GM03348 (cell line): ENCODE measurements around the gene SNX8.
"Not testable (repeated sequence)": the region's sequence is repeated elsewhere in the genome, so short reads cannot be mapped to it uniquely, and the experiment has no call there.

Source experiments
- DNase-seq: peaks from one replicate; pipeline ENCODE4 v3.0.0; 2012; ENCODE audit warnings: low spot score

The SNX8 gene

DNA sequence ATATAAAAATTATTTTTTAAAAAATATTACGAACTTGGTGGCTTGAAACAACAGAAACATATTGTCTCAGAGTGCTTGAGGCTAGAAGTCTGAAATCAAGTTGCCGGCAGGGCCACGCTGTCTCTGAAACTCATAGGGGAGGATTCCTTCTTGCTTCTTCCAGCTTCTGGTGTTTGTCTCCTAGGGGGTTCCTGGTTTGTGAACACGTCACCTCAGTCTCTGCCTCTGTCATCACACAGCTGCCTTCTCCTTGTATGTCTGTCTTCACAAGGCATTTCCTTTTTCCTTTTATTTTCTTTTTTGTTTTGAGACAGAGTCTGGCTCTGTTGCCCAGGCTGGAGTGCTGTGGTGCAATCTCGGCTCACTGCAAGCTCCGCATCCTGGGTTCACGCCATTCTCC is 12.7 kb upstream of the SNX8 start:
- no peak for DNase-seq

DNA sequence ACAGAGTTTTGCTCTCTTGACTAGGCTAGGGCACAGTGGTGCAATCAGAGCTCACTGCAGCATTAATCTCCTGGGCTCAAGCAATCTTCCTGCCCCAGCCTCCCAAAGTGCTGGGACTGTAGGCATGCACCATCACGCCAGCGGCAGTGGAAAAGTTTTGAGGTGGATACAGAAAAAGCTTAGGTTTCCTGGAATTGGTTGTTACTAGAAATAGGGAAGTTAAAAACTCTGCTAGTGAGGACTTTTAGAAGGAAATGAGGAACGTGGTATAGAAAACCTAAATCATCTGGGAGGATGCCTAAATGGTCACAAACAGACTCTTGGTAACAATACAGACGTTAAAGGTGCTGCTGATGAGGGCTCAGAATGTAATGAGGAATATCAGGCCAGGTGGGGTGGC is 10.9 kb upstream of the SNX8 start:
- DNase-seq: no peak

DNA sequence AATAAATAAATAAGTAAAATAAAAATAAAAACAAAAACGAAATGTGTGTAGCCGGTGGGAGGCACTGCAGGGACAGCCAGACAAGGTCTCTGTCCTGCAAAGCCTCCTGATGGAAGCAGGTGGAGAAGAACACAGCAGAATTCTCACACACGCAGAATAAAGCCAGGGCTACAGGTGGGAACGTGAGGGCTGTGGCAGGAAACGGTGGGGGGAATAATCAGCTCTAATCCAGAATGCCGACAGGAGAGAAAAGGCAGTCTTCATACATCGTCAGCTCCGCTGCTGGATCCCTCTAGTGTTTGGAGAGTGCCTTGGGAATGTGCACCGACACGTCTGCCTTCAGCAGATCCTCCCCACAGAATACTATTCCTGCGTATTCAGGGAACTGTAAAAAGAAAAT is 6.8 kb upstream of the SNX8 start:
- DNase-seq: peak; percentile 55

- DNase-seq: no peak
These were observed 3.5 kb upstream of the SNX8 start for GRCh38 chr7:2317556-2318293.

- no peak for DNase-seq
These were observed 2.3 kb upstream of the SNX8 start for GRCh38 chr7:2316578-2316977.

DNA sequence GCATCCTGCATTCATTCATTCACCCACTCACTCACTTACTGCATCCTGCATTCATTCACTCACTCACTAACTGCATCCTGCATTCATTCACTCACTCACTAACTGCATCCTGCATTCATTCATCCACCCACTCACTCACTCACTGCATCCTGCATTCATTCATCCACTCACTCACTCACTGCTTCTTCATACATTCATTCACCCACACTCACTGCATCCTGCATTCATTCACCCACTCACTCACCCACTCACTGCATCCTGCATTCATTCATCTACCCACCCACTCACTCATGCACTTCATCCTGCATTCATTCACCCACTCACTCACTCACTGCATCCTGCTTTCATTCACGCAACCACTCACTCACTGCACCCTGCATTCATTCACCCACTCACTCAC is 1.5 kb upstream of the SNX8 start:
- no peak for DNase-seq

GRCh38 chr7:2314956-2315530 is 802 bp upstream of the SNX8 start:
- not testable (repeated sequence) for DNase-seq

DNA sequence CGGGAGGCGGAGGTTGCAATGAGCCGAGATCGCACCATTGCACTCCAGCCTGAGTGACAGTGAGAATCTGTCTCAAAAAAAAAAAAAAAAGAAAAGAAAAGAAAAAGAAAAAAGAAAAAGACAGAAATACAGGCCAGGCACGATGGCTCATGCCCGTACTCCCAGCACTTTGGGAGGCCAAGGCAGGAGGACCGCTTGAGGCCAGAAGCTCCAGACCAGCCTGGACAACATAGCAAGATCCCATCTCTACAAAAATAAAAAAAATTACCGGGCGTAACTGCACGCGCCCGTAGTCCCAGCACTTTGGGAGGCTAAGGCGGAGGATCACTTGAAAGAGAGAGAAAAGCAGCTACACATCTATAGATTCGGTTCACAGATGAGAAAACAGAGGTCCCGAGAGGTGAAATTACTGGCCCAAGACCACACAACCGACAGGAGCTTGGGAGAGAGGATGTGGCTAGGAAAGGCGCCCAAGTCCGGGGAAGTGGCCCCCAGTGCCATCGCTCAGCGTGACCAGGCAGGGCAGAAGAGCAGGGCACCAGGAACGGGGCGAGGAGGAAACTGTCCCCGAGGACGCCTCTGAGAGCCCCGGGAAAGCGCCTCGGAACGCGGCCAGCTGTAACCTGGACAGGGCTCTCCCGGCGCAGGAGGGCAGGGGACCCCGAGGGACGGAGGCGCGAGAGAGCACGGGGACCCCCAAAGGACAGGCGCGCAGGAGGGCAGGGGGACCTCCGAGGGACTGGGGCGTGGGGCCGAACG is 612 bp downstream of the SNX8 start:
- peak; percentile 65 for DNase-seq

- peak; percentile 4 for DNase-seq
These were observed 1.8 kb downstream of the SNX8 start for GRCh38 chr7:2312267-2312929.

- DNase-seq: peak; percentile 13
These were observed 4.3 kb downstream of the SNX8 start for GRCh38 chr7:2309889-2310331.

GRCh38 chr7:2307690-2308107 is 6.5 kb downstream of the SNX8 start:
- DNase-seq: peak; percentile 2

- DNase-seq: no peak
These were observed 7.6 kb downstream of the SNX8 start for GRCh38 chr7:2306688-2307087.

DNA sequence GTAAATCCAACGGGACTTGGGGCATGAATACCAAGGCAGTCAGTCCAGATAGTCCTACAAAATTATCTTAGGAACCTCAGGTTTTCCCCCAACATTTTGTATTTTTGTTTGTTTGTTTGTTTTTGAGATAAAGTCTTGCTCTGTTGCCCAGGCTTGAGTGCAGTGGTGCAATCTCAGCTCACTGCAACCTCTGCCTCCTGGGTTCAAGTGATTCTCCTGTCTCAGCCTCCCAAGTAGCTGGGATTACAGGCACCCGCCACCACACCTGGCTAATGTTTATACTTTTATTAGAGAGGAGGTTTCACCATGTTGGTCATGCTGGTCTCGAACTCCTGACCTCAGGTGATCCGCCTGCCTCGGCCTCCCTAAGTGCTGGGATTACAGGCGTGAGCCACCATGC is 9.0 kb downstream of the SNX8 start:
- not testable (repeated sequence) for DNase-seq

- DNase-seq: not testable (repeated sequence)
These were observed 10.7 kb downstream of the SNX8 start for GRCh38 chr7:2303520-2303919.

DNA sequence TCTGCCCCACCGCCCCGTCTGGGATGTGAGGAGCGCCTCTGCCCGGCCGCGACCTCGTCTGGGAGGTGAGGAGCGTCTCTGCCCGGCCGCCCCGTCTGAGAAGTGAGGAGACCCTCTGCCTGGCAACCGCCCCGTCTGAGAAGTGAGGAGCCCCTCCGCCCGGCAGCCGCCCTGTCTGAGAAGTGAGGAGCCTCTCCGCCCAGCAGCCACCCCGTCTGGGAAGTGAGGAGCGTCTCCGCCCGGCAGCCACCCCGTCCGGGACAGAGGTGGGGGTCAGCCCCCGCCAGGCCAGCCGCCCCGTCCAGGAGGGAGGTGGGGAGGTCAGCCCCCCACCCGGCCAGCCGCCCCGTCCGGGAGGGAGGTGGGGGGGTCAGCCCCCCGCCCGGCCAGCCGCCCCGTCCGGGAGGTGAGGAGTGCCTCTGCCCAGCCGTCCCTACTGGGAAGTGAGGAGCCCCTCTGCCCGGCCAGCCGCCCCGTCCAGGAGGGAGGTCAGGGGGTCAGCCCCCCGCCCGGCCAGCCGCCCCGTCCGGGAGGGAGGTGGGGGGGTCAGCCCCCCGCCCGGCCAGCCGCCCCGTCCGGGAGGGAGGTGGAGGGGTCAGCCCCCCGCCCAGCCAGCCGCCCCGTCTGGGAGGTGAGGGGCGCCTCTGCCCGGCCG is 11.4 kb downstream of the SNX8 start:
- DNase-seq: not testable (repeated sequence)

GRCh38 chr7:2301511-2301863 is 12.8 kb downstream of the SNX8 start:
- DNase-seq: no peak

DNA sequence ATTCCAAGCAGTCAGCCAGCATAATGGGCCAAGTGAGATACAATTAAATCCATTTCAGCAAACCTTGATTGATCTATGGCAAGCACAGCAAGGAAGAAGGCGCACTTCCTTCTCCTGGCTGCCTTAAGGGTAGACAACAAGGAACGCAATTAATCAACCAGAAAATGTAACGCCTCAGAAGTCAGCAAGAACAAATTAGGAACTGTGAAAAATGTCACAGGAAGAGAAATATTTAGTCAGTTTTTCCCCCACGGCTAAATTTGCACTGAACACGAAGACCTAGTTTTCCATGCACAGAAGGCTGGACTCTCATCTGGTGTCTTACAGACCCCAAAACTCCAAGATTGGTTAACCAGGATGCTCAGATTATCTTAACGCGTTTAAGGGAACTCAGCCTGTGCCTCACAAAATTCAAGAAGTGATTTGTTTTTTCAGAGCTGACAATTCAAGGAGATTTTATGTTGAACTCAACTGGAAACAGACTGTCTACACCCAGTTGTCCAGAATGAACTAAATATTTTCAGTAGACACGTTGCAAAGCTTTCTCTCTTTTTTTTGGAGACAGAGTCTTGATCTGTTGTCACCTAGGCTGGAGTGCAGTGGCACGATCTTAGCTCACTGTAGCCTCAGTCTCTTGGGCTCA is 14.2 kb downstream of the SNX8 start:
- DNase-seq: peak; percentile 13

- DNase-seq: peak; percentile 72
These were observed 15.0 kb downstream of the SNX8 start for GRCh38 chr7:2299131-2299829.

GRCh38 chr7:2296832-2297231 is 17.4 kb downstream of the SNX8 start:
- no peak for DNase-seq

- DNase-seq: peak; percentile 5
These were observed 18.2 kb downstream of the SNX8 start for GRCh38 chr7:2295936-2296620.
